KG1 (cell line): ENCODE data around the gene ZNF394.
A peak's percentile ranks its signal among the peaks of the same experiment; 100 is the strongest.

Source experiments
- DNase-seq: peaks from one replicate; lab custom pipeline; 2025; lab: John Stamatoyannopoulos, UW

Gene ZNF394

GRCh38 chr7:99493823-99494222 lies 6.3 kb downstream of the ZNF394 start:
- no peak for DNase-seq

GRCh38 chr7:99490878-99491277 lies 9.2 kb downstream of the ZNF394 start:
- no peak for DNase-seq

DNA sequence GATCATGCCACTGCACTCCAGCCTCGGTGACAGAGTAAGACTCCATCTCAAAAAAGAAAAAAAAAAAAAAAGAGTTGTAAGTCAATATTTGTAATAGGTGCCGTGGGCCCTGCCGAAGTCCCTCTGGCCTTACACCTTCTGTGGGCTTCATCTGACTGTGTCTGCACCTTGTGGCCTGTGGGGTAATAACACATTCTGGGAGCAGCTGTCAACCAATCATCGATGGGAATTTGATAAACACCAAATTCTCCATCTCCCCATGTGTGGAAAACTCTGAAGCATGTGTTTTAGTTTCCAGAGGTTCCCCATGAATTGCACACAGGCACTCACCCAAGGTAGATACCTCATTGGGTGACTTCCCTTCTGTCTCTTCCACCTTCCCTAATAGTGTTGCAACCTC lies 10.8 kb downstream of the ZNF394 start:
- DNase-seq = no peak

GRCh38 chr7:99485094-99485493 lies 15.0 kb downstream of the ZNF394 start:
- DNase-seq = no peak

DNA sequence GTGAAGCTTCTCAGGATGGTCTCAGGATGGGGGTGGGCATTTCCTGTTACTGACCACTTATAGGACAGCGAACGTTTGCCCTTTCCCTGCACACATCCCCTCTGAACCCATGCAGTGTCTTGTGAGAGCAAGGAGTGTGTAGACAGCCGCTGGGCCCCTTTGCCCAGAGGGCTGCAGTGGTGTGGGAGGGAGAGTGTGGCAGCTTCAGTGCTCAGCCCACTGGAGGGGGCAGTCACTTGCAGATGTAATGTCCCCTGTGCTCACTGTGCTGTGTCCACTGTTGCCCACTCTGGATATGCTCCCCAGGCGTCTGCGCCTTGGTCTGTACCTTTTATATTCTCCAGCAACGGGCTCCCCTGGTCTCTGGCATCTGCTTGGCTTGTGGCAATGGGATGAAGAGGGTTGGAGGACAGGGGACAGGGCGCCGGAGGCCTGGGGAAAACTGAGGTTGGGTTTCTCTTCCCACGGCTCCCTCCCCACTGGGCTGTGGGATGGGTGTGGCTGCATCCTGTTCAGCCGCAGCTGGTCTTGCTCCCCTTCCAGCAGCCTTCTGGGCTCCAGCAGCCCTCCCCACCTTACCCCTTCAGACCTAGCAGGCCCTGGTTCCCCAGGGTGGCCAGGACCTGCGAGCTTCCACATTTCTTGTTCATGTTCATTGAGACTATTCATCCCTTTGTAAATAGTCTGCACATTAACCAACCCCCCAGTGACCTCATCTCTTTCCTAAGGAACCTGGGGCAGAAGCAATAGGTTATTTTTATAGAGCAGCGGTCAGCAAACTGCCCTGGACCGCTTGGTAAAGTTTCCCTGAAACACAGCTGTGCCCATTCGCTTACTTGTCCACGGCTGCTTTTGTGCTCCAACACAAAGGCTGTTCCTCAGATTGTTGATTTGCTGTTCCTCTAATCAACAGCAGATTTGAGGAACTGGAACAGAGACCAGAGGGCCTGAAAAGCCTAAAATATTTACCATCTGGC lies 21.3 kb downstream of the ZNF394 start:
- DNase-seq = no peak

DNA sequence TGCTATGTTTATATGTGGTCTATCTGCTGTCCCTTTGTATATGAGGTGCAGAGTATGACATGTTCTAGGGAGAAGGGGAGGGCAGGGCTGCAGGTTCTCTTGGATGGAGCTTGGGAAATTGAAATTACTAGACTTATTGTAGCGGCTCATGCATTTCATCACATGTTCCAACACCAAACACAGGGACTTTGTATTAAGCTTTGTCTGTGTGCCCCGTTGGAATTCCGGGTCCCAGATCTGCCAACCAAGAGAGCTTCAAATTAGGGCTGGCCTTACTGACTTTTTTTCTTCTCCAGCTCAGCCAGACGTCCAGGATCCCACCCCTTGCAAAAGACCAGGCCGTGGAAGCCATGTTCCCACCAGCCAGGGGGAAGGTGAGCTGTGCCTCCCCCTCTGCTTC lies 24.0 kb downstream of the ZNF394 start:
- no peak for DNase-seq

GRCh38 chr7:99473315-99473596 lies 26.8 kb downstream of the ZNF394 start:
- no peak for DNase-seq

DNA sequence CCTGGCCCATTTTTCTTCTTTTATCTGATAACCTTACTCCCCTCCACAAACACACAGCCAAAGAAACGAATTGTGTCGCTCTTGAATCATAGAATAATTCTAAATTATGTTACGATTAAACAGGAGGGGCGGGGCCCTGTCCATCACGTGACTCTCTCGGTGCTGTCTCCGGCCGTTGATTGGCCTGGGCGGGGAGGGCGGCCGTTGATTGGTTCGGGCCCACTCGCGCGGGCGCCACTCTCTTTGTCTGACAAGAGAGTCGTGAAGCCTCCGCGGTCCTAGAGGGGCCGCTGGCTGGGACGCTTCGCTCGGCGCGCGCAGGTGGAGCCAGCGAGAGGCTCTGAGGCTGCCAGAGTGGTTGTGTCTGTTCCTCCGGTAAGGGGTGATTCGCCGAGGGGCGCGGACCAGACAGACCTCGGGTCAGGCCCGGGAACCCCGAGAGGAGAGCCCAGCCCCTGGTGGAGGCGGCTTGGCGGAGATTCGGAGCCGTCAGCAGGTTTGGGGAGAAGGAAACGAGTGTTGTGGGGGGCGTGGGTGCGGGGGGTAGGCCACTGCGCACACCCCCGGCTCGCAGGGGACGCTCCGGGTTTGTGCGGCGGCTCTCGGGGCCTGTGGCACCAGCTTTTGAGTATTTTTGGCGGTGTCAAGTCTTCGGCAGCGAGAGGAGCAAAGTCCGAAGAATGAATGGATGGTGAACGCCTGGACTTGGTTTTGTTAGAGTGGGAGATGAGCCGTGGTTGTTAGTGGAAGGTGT lies 27.3 kb downstream of the ZNF394 start, which contains the start of gene ZNF789:
ZNF789 (plus strand) TSS at position 330 of the 754 bp plus-strand sequence. CDS start 3,567 bp downstream, outside the sequence.
- peak; percentile 37 for DNase-seq

DNA sequence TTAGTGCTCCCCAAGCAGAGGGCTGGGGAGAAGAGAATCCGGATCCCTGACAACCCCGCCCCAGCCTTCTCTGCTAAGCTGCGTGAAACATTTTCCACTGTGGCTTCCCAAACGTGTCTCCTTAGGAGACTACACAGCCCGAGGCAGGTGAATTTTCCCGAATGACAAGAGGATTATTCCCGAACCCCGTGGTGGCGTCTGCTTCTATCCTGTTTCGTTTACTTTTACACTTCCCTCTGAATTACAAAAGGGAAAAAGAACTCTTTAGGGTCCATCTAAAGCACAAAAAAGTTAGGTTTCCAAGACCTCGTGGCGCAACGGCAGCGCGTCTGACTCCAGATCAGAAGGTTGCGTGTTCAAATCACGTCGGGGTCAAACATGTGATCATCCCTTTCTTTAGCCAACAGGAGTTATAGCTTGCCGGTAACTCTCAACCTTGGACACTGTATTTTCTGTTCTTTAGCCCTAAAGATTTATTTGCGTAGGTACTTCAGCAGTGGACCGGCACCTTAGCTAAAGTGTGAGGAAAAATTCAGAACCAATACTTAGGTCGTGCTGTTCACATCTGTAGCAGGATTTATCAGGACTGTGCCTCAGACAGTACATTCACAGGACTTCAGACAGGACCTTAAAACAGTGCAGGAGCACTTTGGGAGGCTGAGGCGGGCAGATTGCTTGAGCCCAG lies 30.6 kb downstream of the ZNF394 start:
- DNase-seq = no peak

DNA sequence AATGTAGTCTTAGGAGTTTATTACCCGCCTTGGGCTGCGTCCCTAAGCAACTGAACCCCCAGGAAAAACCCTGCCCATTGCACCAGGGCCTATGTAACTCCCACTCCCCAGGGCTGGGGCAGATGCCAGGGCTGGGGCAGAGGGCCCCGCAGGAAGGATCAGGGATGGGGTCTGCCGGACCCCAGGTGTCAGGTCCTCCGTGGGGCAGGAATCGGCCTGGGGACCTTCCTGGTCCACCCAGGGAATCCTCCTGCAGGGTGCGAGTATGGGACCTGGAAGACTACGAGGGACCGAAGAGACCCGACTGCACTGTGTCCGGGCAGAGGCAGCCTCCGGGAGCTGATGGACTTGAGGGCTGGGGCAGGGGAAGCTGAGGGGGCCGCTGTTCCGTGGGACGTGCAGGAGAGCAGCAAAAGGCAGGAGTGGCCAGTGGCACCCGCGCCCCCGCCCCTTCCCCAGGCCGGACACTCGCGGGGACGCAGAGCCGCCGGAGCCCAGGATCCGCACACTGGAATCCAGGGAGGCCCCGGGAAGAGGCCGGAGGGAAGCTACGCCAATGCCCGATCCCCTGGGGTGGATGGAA lies 31.7 kb downstream of the ZNF394 start:
- DNase-seq = no peak

- no peak for DNase-seq
Observed at GRCh38 chr7:99465421-99465768, 34.7 kb downstream of the ZNF394 start.

DNA sequence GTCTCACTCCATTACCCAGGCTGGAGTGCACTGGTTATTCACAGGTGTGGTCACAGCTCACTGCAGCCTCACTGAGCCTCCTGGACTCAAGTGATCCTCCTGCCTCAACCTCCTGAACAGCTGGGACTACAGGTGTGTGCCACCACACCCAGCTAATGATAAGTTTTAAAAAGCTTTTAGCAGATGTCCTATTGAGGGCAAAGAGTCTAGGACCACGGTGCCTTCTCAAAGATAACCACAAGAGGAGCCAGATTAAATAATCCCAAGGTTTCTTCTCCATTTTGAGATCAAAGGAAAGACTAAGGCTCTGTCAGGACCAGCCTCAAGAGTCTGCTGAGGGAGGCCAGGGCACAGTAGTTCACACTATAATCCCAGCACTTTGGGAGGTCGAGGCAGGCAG lies 38.9 kb downstream of the ZNF394 start:
- DNase-seq = no peak

DNA sequence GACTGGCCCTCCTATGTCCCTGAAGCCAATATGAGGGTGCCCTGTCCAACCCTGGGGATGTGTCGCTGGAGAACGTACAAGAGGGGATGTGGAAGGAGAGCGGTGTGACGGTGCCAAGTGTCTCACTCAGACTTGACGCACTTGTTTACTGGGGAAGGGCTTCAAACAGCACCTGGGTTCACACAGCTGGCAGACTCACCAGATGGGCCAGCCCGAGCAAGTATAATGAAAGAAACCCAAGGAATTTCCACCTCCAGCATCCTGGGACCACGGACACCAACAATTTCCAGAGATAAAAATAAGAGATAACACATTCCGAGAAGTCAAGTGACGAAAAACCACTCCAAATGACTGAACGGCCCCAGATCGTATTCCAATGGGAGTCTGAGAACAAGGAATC lies 39.4 kb downstream of the ZNF394 start:
- no peak for DNase-seq

- DNase-seq = no peak
Observed at GRCh38 chr7:99459087-99459486, 41.0 kb downstream of the ZNF394 start.

DNA sequence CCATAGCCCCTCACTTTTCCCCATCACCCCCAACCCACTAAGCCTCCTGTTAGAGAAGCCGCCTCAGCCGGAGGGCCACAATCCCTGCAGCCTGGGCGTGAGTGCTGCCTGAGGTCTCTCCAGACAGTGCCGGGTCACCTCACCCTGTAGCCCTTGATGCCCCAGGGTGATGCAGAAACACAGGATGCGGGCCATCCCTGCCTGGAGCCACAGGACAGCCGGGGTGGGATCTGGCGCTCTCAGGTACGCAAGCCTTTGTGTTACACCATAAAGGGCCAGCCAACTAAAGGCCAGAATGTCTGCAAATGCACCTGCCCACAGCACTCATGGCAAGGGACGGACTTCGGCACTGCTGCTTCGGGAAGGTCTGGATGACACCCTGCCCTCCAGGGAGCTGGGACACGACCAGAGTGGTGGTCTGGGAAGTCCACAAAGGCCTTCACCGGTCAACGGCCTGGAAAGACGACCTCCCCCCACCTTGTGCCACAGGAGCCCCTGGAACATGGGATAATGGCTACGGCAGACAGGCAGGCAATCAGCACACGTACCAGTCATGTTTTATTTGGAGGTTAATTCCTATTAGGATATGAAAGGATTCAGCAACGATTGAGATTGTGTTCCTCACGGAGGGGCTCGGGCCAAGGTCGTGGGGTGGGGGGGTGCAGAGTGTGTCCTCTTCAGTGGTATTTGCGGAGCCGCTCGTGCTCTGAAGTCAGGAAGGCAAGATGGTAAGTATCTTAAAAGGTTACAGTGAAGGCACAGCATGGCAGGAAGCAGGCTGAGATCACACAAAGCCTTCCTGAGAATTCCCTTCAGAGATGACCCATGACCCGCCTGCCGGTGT lies 42.2 kb downstream of the ZNF394 start:
- no peak for DNase-seq

GRCh38 chr7:99457050-99457649 lies 42.9 kb downstream of the ZNF394 start:
- DNase-seq = no peak

DNA sequence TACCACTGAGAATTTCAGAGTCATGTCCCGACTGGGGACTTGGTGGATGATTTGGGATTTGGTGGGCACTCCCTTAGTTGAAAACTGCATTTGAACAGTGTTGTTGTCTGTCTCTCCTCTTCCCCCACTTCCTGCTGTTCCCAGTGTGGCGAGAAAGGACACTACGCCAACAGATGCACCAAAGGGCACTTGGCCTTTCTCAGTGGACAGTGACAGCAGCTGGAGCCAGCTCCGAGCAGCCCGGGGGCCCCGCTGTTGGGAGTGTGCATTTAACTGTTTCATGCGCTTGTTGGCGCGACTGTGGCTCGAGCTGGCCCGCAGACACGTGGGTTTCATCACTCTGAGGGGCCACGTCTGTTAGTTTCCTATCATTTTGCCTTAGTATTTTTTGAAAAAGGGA lies 43.8 kb downstream of the ZNF394 start:
- no peak for DNase-seq

DNA sequence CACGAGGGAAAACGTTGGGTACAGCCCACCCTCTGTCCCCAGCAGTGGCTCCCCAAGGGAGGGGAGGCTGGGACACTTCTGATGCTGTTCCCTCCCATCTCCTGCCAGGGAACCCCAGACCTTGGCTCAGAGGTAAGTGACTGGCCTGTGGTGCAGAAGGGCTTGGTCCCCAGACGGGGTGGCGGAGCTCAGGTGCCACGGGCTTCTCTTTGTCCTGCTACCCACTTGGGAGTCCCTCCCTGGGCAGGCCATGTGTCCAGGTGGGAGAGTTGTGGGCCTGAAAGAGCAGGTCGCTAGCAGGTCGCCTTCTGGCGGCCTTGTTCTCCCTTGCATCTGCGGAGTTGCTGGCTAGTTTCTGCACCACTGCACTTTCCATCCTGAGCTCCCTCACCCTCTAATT lies 44.2 kb downstream of the ZNF394 start:
- DNase-seq = no peak

DNA sequence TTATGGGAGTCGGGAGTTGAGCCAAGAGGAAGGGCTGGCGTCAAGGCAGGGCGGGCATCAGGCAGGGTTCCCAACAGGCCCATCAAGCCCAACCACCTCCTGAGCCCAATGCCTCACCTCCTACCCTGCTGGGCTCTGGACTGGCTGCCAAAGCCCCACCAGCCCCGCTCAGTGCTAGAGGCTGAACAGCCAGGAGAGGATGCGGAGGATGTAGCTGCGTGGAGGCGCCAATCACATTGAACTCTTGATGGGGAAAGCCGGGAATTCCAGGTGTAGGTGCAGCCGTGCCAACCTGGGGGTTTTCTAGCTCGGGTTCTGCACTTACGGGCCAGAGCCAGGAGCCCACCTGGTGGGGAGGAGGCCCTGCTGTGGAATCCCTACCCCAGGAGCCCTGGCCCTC lies 47.0 kb downstream of the ZNF394 start:
- DNase-seq = no peak

DNA sequence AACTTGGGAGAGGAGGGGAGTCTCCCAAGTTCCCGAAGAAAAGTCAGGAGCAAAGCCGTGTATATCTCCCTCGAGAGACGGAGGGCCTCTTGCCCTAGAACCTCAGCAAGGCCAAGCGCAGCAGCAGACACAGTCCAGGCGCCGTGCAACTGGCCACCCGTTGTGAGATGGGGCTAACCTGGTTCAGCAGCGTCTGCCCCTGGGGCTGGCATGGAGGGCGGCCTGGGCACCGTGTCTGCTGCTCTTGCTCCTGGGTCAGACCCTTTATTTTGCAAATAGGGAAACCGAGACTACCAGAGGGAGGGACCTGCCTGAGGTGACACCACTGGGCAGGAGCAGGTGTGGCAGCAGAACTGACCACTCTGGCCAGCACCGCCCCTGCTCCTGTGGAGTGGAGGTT lies 47.5 kb downstream of the ZNF394 start:
- no peak for DNase-seq

- no peak for DNase-seq
Observed at GRCh38 chr7:99451936-99452335, 48.1 kb downstream of the ZNF394 start.
